Nephron progenitor cell (in vitro differentiated cells): ENCODE data around the gene EPX.

Experiments
- DNase-seq: peaks from one replicate; pipeline ENCODE4 v3.0.0; 2021
- H3K27ac Mint-ChIP-seq: 2 replicates; pipeline ENCODE4 v1.8.0; 2021; ENCODE audit warnings: mild to moderate bottlenecking, moderate library complexity, mixed read lengths
- H3K27me3 Mint-ChIP-seq: 2 replicates; pipeline ENCODE4 v1.8.0; 2021; ENCODE audit warnings: mild to moderate bottlenecking, low read depth, mixed read lengths; ENCODE audit not compliant: poor library complexity
- H3K36me3 Mint-ChIP-seq: 2 replicates; pipeline ENCODE4 v1.8.0; 2021; ENCODE audit warnings: low read depth, mixed read lengths
- H3K4me1 Mint-ChIP-seq: 2 replicates; pipeline ENCODE4 v1.8.0; 2021; ENCODE audit warnings: mixed read lengths
- H3K4me3 Mint-ChIP-seq: 2 replicates; pipeline ENCODE4 v1.8.0; 2021; ENCODE audit warnings: mild to moderate bottlenecking, moderate library complexity, mixed read lengths
- H3K9me3 Mint-ChIP-seq: 2 replicates; pipeline ENCODE4 v1.8.0; 2021; ENCODE audit warnings: mild to moderate bottlenecking, moderate library complexity, mixed read lengths
- TF ChIP-seq, protein P1 (sequence below): fragments of 200-600 bp; sonication (generic); IDR thresholded peaks from 2 replicates; pipeline ENCODE4 v1.5.0; 2021; ENCODE audit warnings: antibody characterized with exemption

The EPX gene

DNA sequence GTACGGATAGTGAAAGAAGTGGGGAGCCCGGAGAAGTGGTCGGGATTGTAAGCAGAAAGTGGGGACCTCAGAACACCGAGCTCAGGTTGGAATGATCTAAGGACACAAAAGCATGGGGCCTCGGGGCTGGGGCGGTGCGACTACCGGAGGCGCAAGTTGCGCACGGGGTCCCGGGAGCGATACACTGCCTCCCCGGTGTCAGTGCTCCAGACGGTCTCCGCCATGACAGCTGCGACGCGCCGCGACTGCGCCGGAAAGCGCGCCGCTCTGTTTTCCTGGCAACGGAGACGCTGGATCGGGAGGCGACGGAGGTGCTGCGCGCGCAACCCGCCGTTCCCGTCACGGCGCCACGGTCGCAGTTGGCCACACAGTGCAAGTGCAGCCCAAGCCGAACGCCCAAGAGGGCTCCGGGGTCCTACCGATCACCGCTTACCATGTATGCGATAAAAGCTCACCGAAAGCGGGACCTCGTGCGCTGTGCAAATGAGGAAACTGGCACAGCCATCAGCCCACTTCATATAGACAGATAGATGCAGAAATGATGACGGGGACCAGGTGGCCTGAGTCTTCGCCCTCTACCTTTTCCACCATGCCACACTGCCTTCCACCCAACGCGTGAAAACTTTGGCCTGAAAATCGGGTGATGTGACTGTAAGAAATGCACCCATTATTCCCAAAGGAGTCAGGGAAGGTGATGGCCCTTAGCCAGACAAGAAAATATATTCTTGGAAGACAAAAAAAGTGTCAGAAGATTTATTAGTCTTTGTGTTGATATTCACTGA lies 26.7 kb downstream of the EPX start, which contains the start of gene MKS1:
MKS1 (minus strand) TSS at position 249 of the 782 bp plus-strand sequence; CDS start at position 224, 25 bp downstream.
- Mint-ChIP-seq H3K4me3 (peak within 1 kb of the TSS; percentile 97), H3K36me3 (peaks cover 7% of the 10 kb centered on the region), H3K27ac (peak within 1 kb of the TSS; percentile 80), H3K4me1 (peaks cover 14% of the 10 kb centered on the region), H3K9me3 (peaks cover 3% of the 10 kb centered on the region), H3K27me3 (peaks cover 20% of the 10 kb centered on the region)
- TF ChIP-seq, protein P1, sequence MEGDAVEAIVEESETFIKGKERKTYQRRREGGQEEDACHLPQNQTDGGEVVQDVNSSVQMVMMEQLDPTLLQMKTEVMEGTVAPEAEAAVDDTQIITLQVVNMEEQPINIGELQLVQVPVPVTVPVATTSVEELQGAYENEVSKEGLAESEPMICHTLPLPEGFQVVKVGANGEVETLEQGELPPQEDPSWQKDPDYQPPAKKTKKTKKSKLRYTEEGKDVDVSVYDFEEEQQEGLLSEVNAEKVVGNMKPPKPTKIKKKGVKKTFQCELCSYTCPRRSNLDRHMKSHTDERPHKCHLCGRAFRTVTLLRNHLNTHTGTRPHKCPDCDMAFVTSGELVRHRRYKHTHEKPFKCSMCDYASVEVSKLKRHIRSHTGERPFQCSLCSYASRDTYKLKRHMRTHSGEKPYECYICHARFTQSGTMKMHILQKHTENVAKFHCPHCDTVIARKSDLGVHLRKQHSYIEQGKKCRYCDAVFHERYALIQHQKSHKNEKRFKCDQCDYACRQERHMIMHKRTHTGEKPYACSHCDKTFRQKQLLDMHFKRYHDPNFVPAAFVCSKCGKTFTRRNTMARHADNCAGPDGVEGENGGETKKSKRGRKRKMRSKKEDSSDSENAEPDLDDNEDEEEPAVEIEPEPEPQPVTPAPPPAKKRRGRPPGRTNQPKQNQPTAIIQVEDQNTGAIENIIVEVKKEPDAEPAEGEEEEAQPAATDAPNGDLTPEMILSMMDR, result peak; percentile 68
- peak; percentile 98 for DNase-seq

DNA sequence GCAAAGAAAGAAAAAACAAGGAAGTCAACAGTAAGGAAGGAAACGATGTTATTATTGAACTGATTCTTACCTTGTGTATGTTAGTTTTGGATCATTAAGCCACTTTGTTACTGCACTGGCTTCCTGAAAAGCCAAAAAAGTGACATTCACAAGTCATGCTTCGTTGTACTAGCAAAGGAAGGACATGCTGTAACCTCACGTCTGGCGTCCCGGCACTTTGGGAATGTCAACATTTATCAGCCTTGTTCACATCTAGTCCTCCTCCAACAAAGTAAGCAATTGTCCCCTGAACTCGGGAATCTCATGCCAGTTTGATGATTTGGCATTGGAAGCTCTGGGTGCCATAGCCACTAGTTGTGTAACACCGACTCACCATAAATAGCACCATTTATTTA lies 27.3 kb downstream of the EPX start:
- H3K4me1 Mint-ChIP-seq, result peaks cover 14% of the 10 kb centered on the region
- H3K36me3 Mint-ChIP-seq, result peaks cover 7% of the 10 kb centered on the region
- H3K27ac Mint-ChIP-seq, result no peak overlapping the region
- H3K9me3 Mint-ChIP-seq, result peaks cover 3% of the 10 kb centered on the region
- H3K27me3 Mint-ChIP-seq, result peaks cover 25% of the 10 kb centered on the region
- peak overlapping the region; percentile 97 for H3K4me3 Mint-ChIP-seq
- TF ChIP-seq, protein P1, result no peak
- DNase-seq, result no peak

DNA sequence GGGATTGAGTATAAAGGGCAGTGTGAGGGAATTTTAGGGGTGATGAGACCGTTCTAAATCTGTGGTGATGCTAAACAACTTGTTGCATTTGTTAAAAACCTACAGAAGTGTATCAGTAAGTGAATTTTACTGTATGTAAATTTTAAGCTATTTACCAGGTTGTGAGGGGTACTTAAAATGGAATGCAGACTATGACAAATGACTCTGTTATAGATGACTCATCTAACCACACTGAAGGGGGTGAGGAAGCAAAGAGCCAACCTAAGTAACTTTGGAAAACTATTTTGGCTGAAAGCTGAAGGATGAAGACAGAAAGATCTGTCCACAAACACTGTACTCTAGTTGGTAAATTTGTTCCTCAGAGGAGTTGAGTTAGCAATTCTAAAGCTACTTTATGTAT lies 31.8 kb downstream of the EPX start:
- no peaks in the 10 kb centered on the region for H3K36me3 Mint-ChIP-seq

DNA sequence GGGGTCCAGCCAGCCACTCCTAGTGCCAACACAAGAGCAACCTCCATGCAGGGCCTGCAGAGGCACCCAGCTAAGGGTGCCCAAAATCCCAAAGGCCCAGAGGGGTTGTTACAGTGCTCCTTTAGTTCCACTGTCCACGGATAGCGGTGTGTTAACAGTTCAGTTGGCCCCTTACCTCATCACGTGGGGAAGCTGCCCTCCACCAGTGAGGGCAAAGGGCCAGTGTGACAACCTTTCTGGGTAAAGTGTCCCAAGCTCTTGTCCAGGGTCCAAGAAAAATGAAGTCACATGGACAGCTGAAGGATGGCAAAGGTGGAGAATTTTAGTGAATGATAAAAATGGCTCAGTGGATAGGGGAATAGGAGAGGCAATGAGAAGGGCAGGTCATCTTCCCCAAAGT lies 35.2 kb downstream of the EPX start:
- H3K36me3 Mint-ChIP-seq, result no peaks in the 10 kb centered on the region
- peaks cover 20% of the 10 kb centered on the region for H3K4me1 Mint-ChIP-seq
- H3K27ac Mint-ChIP-seq, result no peak overlapping the region
- H3K27me3 Mint-ChIP-seq, result peaks cover 52% of the 10 kb centered on the region
- no peaks in the 10 kb centered on the region for H3K9me3 Mint-ChIP-seq
- no peak overlapping the region for H3K4me3 Mint-ChIP-seq
- DNase-seq, result no peak
- TF ChIP-seq, protein P1, result no peak

More for the DNA sequence above, 31.8 kb downstream of the EPX start:
- DNase-seq, result no peak
- Mint-ChIP-seq H3K27me3 (peaks cover 49% of the 10 kb centered on the region), H3K4me1 (peaks cover 8% of the 10 kb centered on the region), H3K27ac (no peak overlapping the region), H3K9me3 (peaks cover 3% of the 10 kb centered on the region), H3K4me3 (no peak overlapping the region)
- TF ChIP-seq, protein P1, result no peak

DNA sequence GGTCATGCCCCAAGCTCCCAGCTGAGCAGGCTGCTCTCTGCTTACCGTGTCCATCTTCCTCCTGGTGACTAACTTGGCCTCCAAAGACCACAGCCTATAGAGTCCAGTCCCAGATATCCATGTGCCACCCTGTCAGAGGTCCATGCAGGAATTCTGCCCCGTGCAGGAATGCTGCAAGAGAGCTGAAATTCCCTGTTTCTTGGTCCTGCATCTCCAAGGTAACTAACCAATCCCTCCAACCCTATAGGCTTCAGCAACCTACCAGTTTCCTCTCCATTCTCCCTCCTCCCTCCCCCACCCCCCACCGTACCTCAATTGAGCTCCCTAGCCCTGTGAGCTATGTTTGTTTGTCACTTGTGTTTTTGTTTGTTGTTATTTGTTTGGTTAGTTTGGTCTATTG lies 36.2 kb downstream of the EPX start:
- Mint-ChIP-seq H3K4me3 (no peak overlapping the region), H3K27me3 (peaks cover 47% of the 10 kb centered on the region), H3K36me3 (no peaks in the 10 kb centered on the region), H3K9me3 (no peaks in the 10 kb centered on the region), H3K27ac (no peak overlapping the region), H3K4me1 (peaks cover 25% of the 10 kb centered on the region)
- TF ChIP-seq, protein P1, result no peak
- no peak for DNase-seq

DNA sequence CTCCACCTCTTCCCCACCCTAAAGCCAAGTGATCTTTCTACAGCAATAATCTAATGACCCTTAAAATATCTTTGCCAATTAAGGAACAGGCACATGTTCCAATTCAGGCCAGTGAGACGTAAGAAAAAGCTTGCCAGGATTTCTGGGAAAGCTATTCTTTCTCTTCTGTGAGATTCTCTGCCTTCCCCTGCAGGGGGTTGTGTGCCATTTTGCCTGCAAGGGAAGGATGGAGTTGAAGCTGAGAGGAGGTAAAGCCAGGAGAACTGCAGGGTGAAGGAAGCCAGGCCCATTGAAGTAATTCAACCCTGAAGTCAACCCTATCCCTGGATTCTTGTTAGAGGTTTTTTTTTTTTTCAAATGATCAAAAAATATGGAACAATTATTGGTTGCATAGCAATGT lies 36.9 kb downstream of the EPX start:
- H3K4me1 Mint-ChIP-seq, result peaks cover 25% of the 10 kb centered on the region
- no peaks in the 10 kb centered on the region for H3K9me3 Mint-ChIP-seq
- DNase-seq, result no peak
- no peak overlapping the region for H3K27ac Mint-ChIP-seq
- TF ChIP-seq, protein P1, result no peak
- no peaks in the 10 kb centered on the region for H3K36me3 Mint-ChIP-seq
- H3K4me3 Mint-ChIP-seq, result no peak overlapping the region
- H3K27me3 Mint-ChIP-seq, result peaks cover 51% of the 10 kb centered on the region
